Cardiac fibroblast (primary cell): ENCODE results near the gene SGCG.
A peak's percentile ranks its signal among the peaks of the same experiment; 100 is the strongest.
"Not testable (repeated sequence)": the region's sequence is repeated elsewhere in the genome, so short reads cannot be mapped to it uniquely, and the experiment has no call there.

Experiments used
- DNase-seq, 2 donors: peaks; one replicate each; pipeline versions ENCODE4 v3.0.0 to v3.0.0-alpha.2; 2010; ENCODE audit warnings: low read depth in 2 of 2
- H3K4me3 ChIP-seq, 2 donors: replicated peaks in 1 of 2; 1 replicate in 1 of 2; 2 replicates in 1 of 2; pipeline ENCODE4 v1.5.1; 2011; ENCODE audit warnings: low read depth in 2 of 2, low read length in 2 of 2, mild to moderate bottlenecking in 2 of 2, moderate library complexity in 1 of 2
- CTCF ChIP-seq: IDR thresholded peaks from one replicate; pipeline ENCODE4 v1.5.1; 2011; ENCODE audit warnings: low read depth, mild to moderate bottlenecking, low read length, inconsistent platforms

The SGCG gene

DNA sequence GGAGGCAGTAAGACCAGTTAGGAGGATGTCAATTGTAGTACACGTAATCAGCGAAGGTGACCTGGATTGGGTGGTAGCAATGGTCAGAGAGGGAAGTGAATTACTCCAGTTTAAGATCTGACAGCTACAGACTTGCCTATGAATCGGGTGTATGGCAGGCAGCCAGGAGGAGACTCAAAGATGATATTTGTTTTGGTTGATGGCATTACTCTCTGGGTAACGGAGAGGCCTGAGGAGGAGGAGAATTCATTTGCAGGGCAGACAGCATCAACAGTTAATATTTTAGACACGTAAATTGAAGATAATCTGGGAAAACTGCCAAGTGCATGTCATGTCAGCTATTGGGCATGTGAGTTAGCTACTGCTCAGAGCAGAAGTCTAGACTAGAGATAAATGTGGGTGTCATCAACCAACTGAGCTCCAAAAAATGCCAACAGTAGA lies 109.2 kb downstream of the SGCG start:
- H3K4me3 ChIP-seq: no peak overlapping the region
- DNase-seq: peak; percentile 70 to 81
- no peak for TF ChIP-seq CTCF

GRCh38 chr13:23292586-23292985 lies 111.8 kb downstream of the SGCG start:
- DNase-seq: peak; percentile 32 to 54
- H3K4me3 ChIP-seq: no peak overlapping the region
- TF ChIP-seq CTCF: no peak

GRCh38 chr13:23314837-23315236 lies 134.1 kb downstream of the SGCG start:
- not testable (repeated sequence) for DNase-seq

DNA sequence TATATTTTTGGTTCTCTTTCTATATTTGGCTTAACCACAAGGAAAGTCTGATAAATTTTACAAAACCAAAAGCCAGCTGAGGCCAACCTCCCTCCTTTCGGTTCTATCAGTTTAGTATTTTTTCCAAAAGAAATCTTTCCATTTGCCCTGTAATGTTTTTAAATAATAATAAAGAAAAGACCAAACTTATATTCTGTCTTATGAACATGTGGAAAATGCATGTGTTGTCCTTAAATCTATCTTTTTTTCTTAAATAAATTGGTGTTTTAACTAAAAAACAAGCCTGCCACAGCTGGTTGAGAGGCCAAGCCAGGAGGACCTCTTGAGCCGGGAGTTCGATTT lies 139.1 kb downstream of the SGCG start:
- no peak overlapping the region for H3K4me3 ChIP-seq
- no peak for DNase-seq
- no peak for TF ChIP-seq CTCF

More at GRCh38 chr13:23314837-23315236, 134.1 kb downstream of the SGCG start:
- H3K4me3 ChIP-seq: not testable (repeated sequence)

GRCh38 chr13:23320926-23321534 lies 140.3 kb downstream of the SGCG start:
- DNase-seq: no peak
- no peak overlapping the region for H3K4me3 ChIP-seq

GRCh38 chr13:23321535-23322241 lies 140.9 kb downstream of the SGCG start:
- peak overlapping the region in 1 of 2 donors; percentile 28 for H3K4me3 ChIP-seq
- no peak for TF ChIP-seq CTCF
- peak; percentile 84 to 98 for DNase-seq

More at GRCh38 chr13:23320926-23321534, 140.3 kb downstream of the SGCG start:
- TF ChIP-seq CTCF: no peak
